DOHH2 (cell line): ENCODE measurements around the gene PELI2.

Source experiments
- CTCF ChIP-seq: fragments of 200-600 bp; sonication (generic); IDR thresholded peaks from one replicate; pipeline ENCODE4 v1.5.1; 2014; ENCODE audit warnings: antibody characterized with exemption, mild to moderate bottlenecking, low read depth, low read length; ENCODE audit not compliant: poor library complexity, severe bottlenecking
- EZH2phosphoT487 ChIP-seq: fragments of 200-600 bp; sonication (generic); IDR thresholded peaks from 2 replicates; pipeline ENCODE4 v1.6.1; 2017; ENCODE audit warnings: borderline replicate concordance, mild to moderate bottlenecking, antibody characterized with exemption, low read length, moderate library complexity, mixed read lengths

- TF ChIP-seq CTCF, result no peak
- no peak for TF ChIP-seq EZH2phosphoT487
These were observed 27.1 kb downstream of the PELI2 start for GRCh38 chr14:56145181-56145769.
